Activated naive CD8-positive, alpha-beta T cell treated with anti-CD3 and anti-CD28 coated beads, Interleukin-2, amount 50 U/mL, for 16 hours (primary cell): ENCODE results near the gene AGO4.
A peak's percentile ranks its signal among the peaks of the same experiment; 100 is the strongest.
"Not testable (repeated sequence)": the region's sequence is repeated elsewhere in the genome, so short reads cannot be mapped to it uniquely, and the experiment has no call there.

ENCODE experiments used
- DNase-seq: peaks from one replicate; pipeline ENCODE4 v3.0.0-alpha.2; 2020; ENCODE audit warnings: low read depth, low spot score

AGO4 gene

GRCh38 chr1:35863881-35864625 lies 56.2 kb downstream of the AGO4 start:
- DNase-seq, result no peak

- no peak for DNase-seq
Observed at GRCh38 chr1:35864813-35865212, 57.0 kb downstream of the AGO4 start.

- no peak for DNase-seq
Observed at GRCh38 chr1:35866991-35867390, 59.2 kb downstream of the AGO4 start.

GRCh38 chr1:35869245-35869950 lies 61.6 kb downstream of the AGO4 start:
- not testable (repeated sequence) for DNase-seq

- no peak for DNase-seq
Observed at GRCh38 chr1:35870651-35871309, 63.0 kb downstream of the AGO4 start.

GRCh38 chr1:35873243-35873750 lies 65.5 kb downstream of the AGO4 start:
- no peak for DNase-seq

GRCh38 chr1:35874115-35874514 lies 66.3 kb downstream of the AGO4 start:
- not testable (repeated sequence) for DNase-seq

GRCh38 chr1:35876988-35877387 lies 69.2 kb downstream of the AGO4 start:
- DNase-seq, result no peak

- no peak for DNase-seq
Observed at GRCh38 chr1:35881850-35882273, 74.0 kb downstream of the AGO4 start.

- no peak for DNase-seq
Observed at GRCh38 chr1:35882586-35882944, 74.7 kb downstream of the AGO4 start.

- peak; percentile 94 for DNase-seq
Observed at GRCh38 chr1:35882945-35883634, 75.3 kb downstream of the AGO4 start, which contains the start of gene AGO1. Gene AGO1, plus strand, starts transcription at chr1:35883209. Its CDS starts 213 bp downstream, at chr1:35883422.

- peak; percentile 13 for DNase-seq
Observed at GRCh38 chr1:35883635-35884101, 75.9 kb downstream of the AGO4 start.

- no peak for DNase-seq
Observed at GRCh38 chr1:35884934-35885333, 77.1 kb downstream of the AGO4 start.

- no peak for DNase-seq
Observed at GRCh38 chr1:35885961-35886558, 78.2 kb downstream of the AGO4 start.

GRCh38 chr1:35886577-35887431 lies 79.0 kb downstream of the AGO4 start:
- DNase-seq, result no peak

GRCh38 chr1:35887508-35887907 lies 79.7 kb downstream of the AGO4 start:
- DNase-seq, result no peak

- DNase-seq, result no peak
Observed at GRCh38 chr1:35888255-35888654, 80.4 kb downstream of the AGO4 start.

GRCh38 chr1:35888981-35889380 lies 81.2 kb downstream of the AGO4 start:
- not testable (repeated sequence) for DNase-seq

GRCh38 chr1:35893051-35893879 lies 85.4 kb downstream of the AGO4 start:
- DNase-seq, result no peak
